C4-2B (cell line): ENCODE data around the gene MRPL20.

ENCODE experiments used
- CTCF ChIP-seq: fragments of 450-650 bp; conservative IDR thresholded peaks from 2 replicates; pipeline ENCODE4 v1.5.1; 2017; ENCODE audit warnings: mild to moderate bottlenecking
- ZFX ChIP-seq: fragments of 450-650 bp; IDR thresholded peaks from 2 replicates; pipeline ENCODE4 v1.6.1; 2017

GRCh38 chr1:1415751-1416150, 8.7 kb upstream of the MRPL20 start:
- no peak for TF ChIP-seq CTCF
- no peak for TF ChIP-seq ZFX
